ENCODE results near the gene ANO8.

The ANO8 gene

GRCh38 chr19:17286752-17287151, 47.9 kb downstream of the ANO8 start:
- TF ChIP-seq CTCF (IDR thresholded peaks at IDR 0.05; ENCODE audit: extremely low read depth, missing control alignments): no peak
- DNase-seq (ENCODE audit: low spot score): no peak

GRCh38 chr19:17286263-17286662, 48.4 kb downstream of the ANO8 start:
- no peak for DNase-seq (ENCODE audit: low spot score)
- no peak for TF ChIP-seq CTCF (IDR thresholded peaks at IDR 0.05; ENCODE audit: extremely low read depth, missing control alignments)

GRCh38 chr19:17285415-17286135, 49.1 kb downstream of the ANO8 start:
- DNase-seq (ENCODE audit: low spot score): no peak
- TF ChIP-seq CTCF (IDR thresholded peaks at IDR 0.05; ENCODE audit: extremely low read depth, missing control alignments): no peak

GRCh38 chr19:17283504-17283996, 51.1 kb downstream of the ANO8 start:
- no peak for DNase-seq (ENCODE audit: low spot score)

GRCh38 chr19:17282488-17283125, 52.0 kb downstream of the ANO8 start:
- TF ChIP-seq CTCF (IDR thresholded peaks at IDR 0.05; ENCODE audit: extremely low read depth, missing control alignments): peak; percentile 85
- peak; percentile 92 for DNase-seq (ENCODE audit: low spot score)

More at GRCh38 chr19:17283504-17283996, 51.1 kb downstream of the ANO8 start:
- TF ChIP-seq CTCF (IDR thresholded peaks at IDR 0.05; ENCODE audit: extremely low read depth, missing control alignments): no peak

GRCh38 chr19:17281391-17282304, 53.0 kb downstream of the ANO8 start, which contains the start of gene ANKLE1:
Gene ANKLE1 (plus strand): TSS chr19:17281901. CDS start chr19:17281921, 20 bp downstream.
- no peak for TF ChIP-seq CTCF (IDR thresholded peaks at IDR 0.05; ENCODE audit: extremely low read depth, missing control alignments)
- DNase-seq (ENCODE audit: low spot score): peak; percentile 84

Measured in GM20000 (cell line).